NCI-H526 treated with DMSO at 0.1 percent for 48 hours (cell line): ENCODE data around the gene ULK2.

Experiments
- DNase-seq: peaks from one replicate; lab custom pipeline; 2025; lab: John Stamatoyannopoulos, UW

Gene ULK2

DNA sequence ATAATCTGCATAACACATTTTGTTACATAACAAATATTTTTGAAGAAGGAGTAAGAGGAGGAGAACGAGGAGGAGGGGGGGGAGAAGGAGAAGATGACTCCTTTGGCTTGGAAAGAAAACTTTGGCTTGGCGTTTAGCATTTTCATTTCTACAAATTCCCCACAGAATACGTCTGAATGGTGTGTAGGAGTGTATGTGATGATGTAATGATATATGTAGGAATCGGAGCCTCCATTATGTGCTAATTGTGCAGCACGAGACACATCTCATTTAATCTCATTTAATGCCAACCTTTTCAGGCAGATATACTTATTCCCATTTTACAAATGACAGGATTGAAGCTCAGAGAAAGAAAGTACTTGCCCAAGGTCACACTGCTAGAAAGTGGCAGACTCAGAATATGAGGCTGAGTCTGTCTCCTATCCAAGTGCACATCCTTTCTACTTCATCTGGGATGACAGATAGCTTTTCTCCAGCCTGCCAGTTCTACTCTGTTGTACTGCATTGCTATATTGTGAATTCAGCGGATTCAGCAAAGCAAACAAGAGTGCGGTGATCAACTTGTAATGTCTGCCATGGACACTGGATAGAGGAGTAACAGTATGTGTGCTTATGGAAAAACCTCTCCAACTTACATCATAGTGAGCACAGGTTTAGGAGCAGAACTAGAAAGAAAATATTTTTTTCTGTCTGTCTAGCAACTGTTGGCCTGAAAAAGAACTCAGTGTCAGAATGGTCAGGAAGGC is 140.9 kb downstream of the ULK2 start:
- DNase-seq = no peak

DNA sequence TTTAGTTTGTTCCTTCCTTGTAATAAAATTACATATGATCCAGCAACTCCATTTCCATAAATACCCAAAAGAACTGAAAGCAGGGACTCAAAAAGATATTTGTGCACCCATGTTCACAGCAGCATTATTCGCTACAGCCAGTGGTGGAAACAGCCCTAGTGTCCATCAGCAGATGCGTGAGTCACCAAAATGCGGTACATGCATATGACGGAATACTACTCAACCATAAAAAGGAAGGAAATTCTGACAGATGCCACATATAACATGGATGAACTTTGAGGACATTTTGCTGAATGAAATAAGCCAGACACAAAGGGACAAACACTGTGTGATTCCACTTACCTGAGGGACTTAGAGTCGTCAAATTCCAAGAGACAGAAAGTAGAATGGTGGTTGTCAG is 142.2 kb downstream of the ULK2 start:
- no peak for DNase-seq

DNA sequence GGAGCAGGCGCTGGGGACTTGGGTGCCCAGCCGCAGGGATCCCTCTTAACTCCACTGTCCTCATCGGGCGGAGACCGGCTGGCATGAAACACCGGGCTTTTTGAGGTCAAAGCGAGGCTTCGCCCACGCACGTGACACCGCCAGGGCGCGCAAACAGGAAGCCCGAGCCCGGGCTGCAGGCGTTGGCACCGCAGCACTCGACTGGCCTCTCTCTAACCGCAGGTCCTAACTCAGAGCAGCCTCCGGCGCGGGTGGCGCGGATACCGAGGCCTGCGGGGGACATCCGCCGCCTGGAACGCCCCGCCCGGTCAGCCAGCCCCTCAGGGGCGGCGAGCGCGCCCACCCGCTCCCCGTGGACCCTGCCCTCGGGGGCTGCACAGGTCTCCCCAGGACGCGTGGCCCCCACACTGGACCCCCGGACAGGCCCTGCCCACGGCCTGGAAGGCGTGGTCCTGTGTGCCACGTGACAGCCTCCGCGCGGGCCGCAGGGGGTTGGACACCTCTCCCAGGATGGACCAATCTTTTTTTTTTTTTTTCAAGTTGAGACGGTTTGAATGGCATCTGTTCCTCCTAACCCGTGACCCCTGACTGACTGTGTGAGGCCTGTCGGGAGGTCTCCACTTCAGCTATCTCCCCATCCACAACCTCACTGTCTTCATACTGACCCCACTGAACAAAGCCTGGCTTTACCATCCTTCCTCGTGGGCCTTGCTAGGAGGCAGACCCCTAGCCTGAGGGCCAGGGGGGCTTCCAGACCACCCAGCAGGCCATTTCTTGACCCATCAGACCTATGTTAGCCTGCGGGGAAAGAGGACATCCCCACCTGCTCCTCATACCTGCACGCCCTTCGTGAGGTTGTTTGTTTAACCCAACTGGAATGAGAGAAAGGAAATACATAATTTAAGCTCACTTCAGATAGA is 143.0 kb downstream of the ULK2 start:
- no peak for DNase-seq

DNA sequence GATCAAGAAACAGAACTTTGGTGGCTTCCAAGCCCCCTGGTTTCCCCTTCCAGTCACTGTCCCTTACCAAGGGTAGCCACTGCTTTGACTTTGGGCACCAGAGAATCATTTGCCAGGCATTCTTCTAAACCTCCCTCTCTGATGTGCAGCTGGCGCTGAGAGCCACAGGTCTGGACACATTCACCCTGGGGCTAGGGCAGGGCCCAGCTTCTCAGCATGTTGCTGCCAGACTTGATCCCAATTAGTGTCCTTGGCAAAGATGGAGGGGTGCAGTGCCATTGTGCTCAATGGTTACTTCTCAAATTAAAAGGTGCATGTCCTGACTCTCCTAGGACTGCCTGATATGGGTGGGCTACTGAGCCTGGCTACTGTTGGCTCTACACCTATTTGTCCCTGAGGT is 143.8 kb downstream of the ULK2 start:
- DNase-seq = no peak
